T-helper 1 cell (primary cell): Measurements from ENCODE around the gene SLC12A5.
A peak's percentile ranks its signal among the peaks of the same experiment; 100 is the strongest.

Experiments
- DNase-seq, 5 donors: peaks; one replicate each; pipeline ENCODE4 v3.0.0-alpha.2; 2012 to 2020

SLC12A5 gene

GRCh38 chr20:46028110-46028509, 905 bp upstream of the SLC12A5 start:
- DNase-seq = no peak

GRCh38 chr20:46030284-46031013, 1.4 kb downstream of the SLC12A5 start:
- no peak for DNase-seq

- DNase-seq = no peak
These were observed 2.1 kb downstream of the SLC12A5 start for GRCh38 chr20:46031014-46031569.

- DNase-seq = no peak
These were observed 2.8 kb downstream of the SLC12A5 start for GRCh38 chr20:46031701-46032254.

GRCh38 chr20:46034039-46034438, 5.0 kb downstream of the SLC12A5 start:
- no peak for DNase-seq

- DNase-seq = no peak
These were observed 6.2 kb downstream of the SLC12A5 start for GRCh38 chr20:46035253-46035652.

GRCh38 chr20:46035713-46036112, 6.7 kb downstream of the SLC12A5 start:
- DNase-seq = no peak

GRCh38 chr20:46036370-46036769, 7.4 kb downstream of the SLC12A5 start:
- DNase-seq = no peak

GRCh38 chr20:46037036-46037435, 8.0 kb downstream of the SLC12A5 start:
- DNase-seq = no peak

- DNase-seq = peak in 3 of 5 donors; percentile 20 to 43 (median 27)
These were observed 12.0 kb downstream of the SLC12A5 start for GRCh38 chr20:46040902-46041535.

- DNase-seq = no peak
These were observed 14.5 kb downstream of the SLC12A5 start for GRCh38 chr20:46043556-46043955.

GRCh38 chr20:46044896-46045295, 15.9 kb downstream of the SLC12A5 start:
- no peak for DNase-seq

- DNase-seq = no peak
These were observed 17.7 kb downstream of the SLC12A5 start for GRCh38 chr20:46046588-46047310.

- no peak for DNase-seq
These were observed 18.8 kb downstream of the SLC12A5 start for GRCh38 chr20:46047821-46048220.

GRCh38 chr20:46049190-46049589, 20.2 kb downstream of the SLC12A5 start:
- no peak for DNase-seq

GRCh38 chr20:46049815-46050214, 20.8 kb downstream of the SLC12A5 start:
- no peak for DNase-seq

GRCh38 chr20:46050444-46050843, 21.4 kb downstream of the SLC12A5 start:
- DNase-seq = no peak

- no peak for DNase-seq
These were observed 21.9 kb downstream of the SLC12A5 start for GRCh38 chr20:46050885-46051284.

GRCh38 chr20:46051556-46052308, 22.7 kb downstream of the SLC12A5 start:
- DNase-seq = no peak

GRCh38 chr20:46053416-46053815, 24.4 kb downstream of the SLC12A5 start:
- DNase-seq = no peak

- DNase-seq = no peak
These were observed 25.6 kb downstream of the SLC12A5 start for GRCh38 chr20:46054606-46055005.

- no peak for DNase-seq
These were observed 26.3 kb downstream of the SLC12A5 start for GRCh38 chr20:46055269-46055668.
